HEK293 (cell line): ENCODE results near the gene CADM4.

Experiments used
- CTCF ChIA-PET: fragments of 350-600 bp; formaldehyde crosslinking; extraction: SDS; loops from one replicate; lab custom pipeline; 2021; ENCODE audit warnings: antibody characterized with exemption; lab: Yijun Ruan, JAX
- POLR2A ChIA-PET: fragments of 300-600 bp; formaldehyde crosslinking; extraction: SDS; loops from one replicate; lab custom pipeline; 2020; ENCODE audit warnings: antibody characterized with exemption, inconsistent platforms; lab: Yijun Ruan, JAX
- H3K27ac ChIP-seq: fragments of 200-500 bp; sonication (Bioruptor generic); 2 replicates; pipeline ENCODE4 v1.5.1; 2014; ENCODE audit warnings: low read depth, low read length, control low read depth, inconsistent platforms; ENCODE audit errors: extremely low read depth
- H3K36me3 ChIP-seq, 2 experiments: fragments of 200-500 bp in 1 of 2; sonication (Bioruptor generic) in 1 of 2; 1 replicate in 1 of 2; 2 replicates in 1 of 2; pipeline ENCODE4 v1.5.1; 2014 to 2017; ENCODE audit warnings: inconsistent platforms in 2 of 2, low read length in 2 of 2; ENCODE audit not compliant: control insufficient read depth in 2 of 2, insufficient read depth in 1 of 2
- H3K4me1 ChIP-seq: fragments of 200-500 bp; sonication (Bioruptor generic); 2 replicates; pipeline ENCODE4 v1.5.1; 2014; ENCODE audit warnings: mild to moderate bottlenecking, low read length, inconsistent platforms; ENCODE audit not compliant: control insufficient read depth, insufficient read depth
- H3K4me3 ChIP-seq: 2 replicates; pipeline ENCODE4 v1.5.1; 2011; ENCODE audit warnings: low read depth, mild to moderate bottlenecking, control low read depth, low read length, moderate library complexity
- H3K9me3 ChIP-seq: fragments of 200-500 bp; sonication (Bioruptor generic); 2 replicates; pipeline ENCODE4 v1.5.1; 2014; ENCODE audit warnings: low read depth, low read length, inconsistent platforms; ENCODE audit not compliant: control insufficient read depth, insufficient read depth
- GLI4 ChIP-seq: fragments of 450-650 bp; formaldehyde crosslinking; IDR thresholded peaks from 2 replicates; pipeline ENCODE4 v1.5.1; 2016; ENCODE audit warnings: missing biosample characterization, missing genetic modification characterization
- GLIS2 ChIP-seq: fragments of 450-650 bp; formaldehyde crosslinking; IDR thresholded peaks from 2 replicates; pipeline ENCODE4 v1.5.1; 2016; ENCODE audit warnings: missing biosample characterization, missing genetic modification characterization
- HOXD13 ChIP-seq: sonication (generic); formaldehyde crosslinking; IDR thresholded peaks from 2 replicates; pipeline ENCODE4 v1.8.0; 2022; ENCODE audit warnings: missing genetic modification reagents, borderline replicate concordance
- OSR2 ChIP-seq: fragments of 450-650 bp; formaldehyde crosslinking; IDR thresholded peaks from 2 replicates; pipeline ENCODE4 v1.5.1; 2016; ENCODE audit warnings: missing biosample characterization, missing genetic modification characterization
- PRDM10 ChIP-seq: fragments of 450-650 bp; formaldehyde crosslinking; IDR thresholded peaks from 2 replicates; pipeline ENCODE4 v1.5.1; 2016; ENCODE audit warnings: missing biosample characterization, missing genetic modification characterization
- PRDM4 ChIP-seq: fragments of 450-650 bp; formaldehyde crosslinking; IDR thresholded peaks from 2 replicates; pipeline ENCODE4 v1.5.1; 2017; ENCODE audit warnings: missing biosample characterization, missing genetic modification characterization
- REPIN1 ChIP-seq: fragments of 450-650 bp; formaldehyde crosslinking; IDR thresholded peaks from 2 replicates; pipeline ENCODE4 v1.5.1; 2017; ENCODE audit warnings: missing biosample characterization, missing genetic modification characterization, low read depth
- ZBTB21 ChIP-seq: fragments of 450-650 bp; formaldehyde crosslinking; IDR thresholded peaks from 2 replicates; pipeline ENCODE4 v1.5.1; 2017; ENCODE audit warnings: missing biosample characterization, missing genetic modification characterization
- ZBTB48 ChIP-seq: fragments of 450-650 bp; formaldehyde crosslinking; IDR thresholded peaks from 2 replicates; pipeline ENCODE4 v1.5.1; 2016; ENCODE audit warnings: missing biosample characterization, missing genetic modification characterization
- ZEB2 ChIP-seq: fragments of 450-650 bp; formaldehyde crosslinking; IDR thresholded peaks from 2 replicates; pipeline ENCODE4 v1.5.1; 2016; ENCODE audit warnings: missing biosample characterization, missing genetic modification characterization
- ZIC2 ChIP-seq: fragments of 450-650 bp; formaldehyde crosslinking; IDR thresholded peaks from 2 replicates; pipeline ENCODE4 v1.5.1; 2016; ENCODE audit warnings: missing biosample characterization, missing genetic modification characterization
- ZNF175 ChIP-seq: fragments of 450-650 bp; formaldehyde crosslinking; IDR thresholded peaks from 2 replicates; pipeline ENCODE4 v1.5.1; 2016; ENCODE audit warnings: missing biosample characterization, missing genetic modification characterization
- ZNF18 ChIP-seq: fragments of 450-650 bp; formaldehyde crosslinking; IDR thresholded peaks from 2 replicates; pipeline ENCODE4 v1.5.1; 2016; ENCODE audit warnings: missing biosample characterization, missing genetic modification characterization
- ZNF341 ChIP-seq: fragments of 450-650 bp; formaldehyde crosslinking; IDR thresholded peaks from 2 replicates; pipeline ENCODE4; 2016; ENCODE audit warnings: low read depth, missing biosample characterization, missing genetic modification characterization
- ZNF350 ChIP-seq: fragments of 450-650 bp; formaldehyde crosslinking; IDR thresholded peaks from 2 replicates; pipeline ENCODE4 v1.5.0; 2017; ENCODE audit warnings: missing biosample characterization, mild to moderate bottlenecking, missing genetic modification characterization
- ZNF37A ChIP-seq: fragments of 450-650 bp; IDR thresholded peaks from 2 replicates; pipeline ENCODE4 v1.5.1; 2018; ENCODE audit warnings: missing biosample characterization, missing genetic modification characterization
- ZNF398 ChIP-seq: fragments of 450-650 bp; formaldehyde crosslinking; IDR thresholded peaks from 2 replicates; pipeline ENCODE4 v1.5.1; 2017; ENCODE audit warnings: missing biosample characterization, missing genetic modification characterization
- ZNF600 ChIP-seq: fragments of 450-650 bp; formaldehyde crosslinking; IDR thresholded peaks from 2 replicates; pipeline ENCODE4 v1.5.1; 2016; ENCODE audit warnings: missing biosample characterization, missing genetic modification characterization
- ZNF658 ChIP-seq: fragments of 450-650 bp; formaldehyde crosslinking; IDR thresholded peaks from 2 replicates; pipeline ENCODE4; 2016; ENCODE audit warnings: missing biosample characterization, missing genetic modification characterization
- ZNF692 ChIP-seq: fragments of 450-650 bp; formaldehyde crosslinking; IDR thresholded peaks from 2 replicates; pipeline ENCODE4 v1.5.1; 2016; ENCODE audit warnings: missing biosample characterization, missing genetic modification characterization
- ZNF768 ChIP-seq: fragments of 450-650 bp; formaldehyde crosslinking; IDR thresholded peaks from 2 replicates; pipeline ENCODE4 v1.5.1; 2018; ENCODE audit warnings: missing biosample characterization, mild to moderate bottlenecking, missing genetic modification characterization
- ZNF791 ChIP-seq: fragments of 450-650 bp; formaldehyde crosslinking; IDR thresholded peaks from 2 replicates; pipeline ENCODE4 v1.5.1; 2016; ENCODE audit warnings: missing biosample characterization, missing genetic modification characterization

CADM4 gene

GRCh38 chr19:43672061-43672679 lies 32.5 kb upstream of the CADM4 start (continued):
- TF ChIP-seq PRDM10 (peak; percentile 74), ZNF600 (tag by site-specific recombination) (peak; percentile 56; the same call in 1 of the 2 replicates), OSR2 (0 out of 2 replicates have a peak, but pooled peaks have one; percentile 7), REPIN1 (peak; percentile 73; the same call in 1 of the 2 replicates), ZNF692 (tag by site-specific recombination) (0 out of 2 replicates have a peak, but pooled peaks have one; percentile 36), ZNF398 (tag by site-specific recombination) (peak; percentile 54), GLIS2 (tag by site-specific recombination) (no peak)

GRCh38 chr19:43668406-43669109 lies 28.9 kb upstream of the CADM4 start:
- H3K27ac ChIP-seq, result peak overlapping the region; percentile 56
- no peaks in the 10 kb centered on the region for H3K9me3 ChIP-seq
- POLR2A ChIA-PET, result interaction anchor here (0.7 to 3.6 kb wide), 64 partner anchors 9 to 544 kb away, joined by 3 to 64 read pairs (median 5); partner anchors contain the start of genes IRGC, IRGQ, PHLDB3 and PINLYP
- peak overlapping the region; percentile 19 for H3K4me3 ChIP-seq
- H3K4me1 ChIP-seq, result peaks cover 42% of the 10 kb centered on the region
- CTCF ChIA-PET, result interaction anchor here (0.6 to 4.9 kb wide), 42 partner anchors 8 to 493 kb away, joined by 3 to 39 read pairs (median 6); partner anchors contain the start of genes ETHE1, IRGQ and ZNF576
- H3K36me3 ChIP-seq, result peaks cover 23 to 24% of the 10 kb centered on the region in 2 experiments; a peak in 2 of 3 replicates
- no peak for TF ChIP-seq ZBTB21 (tag by site-specific recombination)
- TF ChIP-seq ZNF398 (tag by site-specific recombination), result peak; percentile 66
- TF ChIP-seq ZEB2 (tag by site-specific recombination), result peak; percentile 87
- no peak for TF ChIP-seq ZNF18 (tag by site-specific recombination)
- TF ChIP-seq ZNF350, result no peak
- TF ChIP-seq ZNF768 (tag by site-specific recombination), result no peak
- TF ChIP-seq ZNF175, result no peak
- peak; percentile 87 for TF ChIP-seq ZIC2 (tag by site-specific recombination)
- peak; percentile 98 for TF ChIP-seq ZNF341 (tag by site-specific recombination)
- TF ChIP-seq PRDM4 (tag by site-specific recombination), result no peak
- peak; percentile 98 for TF ChIP-seq ZBTB48 (tag by site-specific recombination)
- TF ChIP-seq HOXD13 (CRISPR knock-in tag), result no peak
- TF ChIP-seq ZNF791 (tag by site-specific recombination), result no peak
- no peak for TF ChIP-seq GLI4 (tag by site-specific recombination)
- TF ChIP-seq ZNF658 (tag by site-specific recombination), result no peak
- no peak for TF ChIP-seq ZNF37A (tag by site-specific recombination)
